NT2/D1 (cell line): ENCODE data around the gene ASB8.
"Not testable (repeated sequence)": the region's sequence is repeated elsewhere in the genome, so short reads cannot be mapped to it uniquely, and the experiment has no call there.

Experiments
- SUZ12 ChIP-seq: IDR thresholded peaks from 2 replicates; pipeline ENCODE4 v1.6.1; 2011; ENCODE audit not compliant: insufficient read length, insufficient read depth; ENCODE audit errors: extremely low read depth
- YY1 ChIP-seq: IDR thresholded peaks from 2 replicates; pipeline ENCODE4 v1.6.1; 2011; ENCODE audit not compliant: insufficient read length, insufficient read depth
- ZNF274 ChIP-seq: IDR thresholded peaks from 2 replicates; pipeline ENCODE4 v1.6.1; 2011; ENCODE audit warnings: mild to moderate bottlenecking, low read depth, low read length

DNA sequence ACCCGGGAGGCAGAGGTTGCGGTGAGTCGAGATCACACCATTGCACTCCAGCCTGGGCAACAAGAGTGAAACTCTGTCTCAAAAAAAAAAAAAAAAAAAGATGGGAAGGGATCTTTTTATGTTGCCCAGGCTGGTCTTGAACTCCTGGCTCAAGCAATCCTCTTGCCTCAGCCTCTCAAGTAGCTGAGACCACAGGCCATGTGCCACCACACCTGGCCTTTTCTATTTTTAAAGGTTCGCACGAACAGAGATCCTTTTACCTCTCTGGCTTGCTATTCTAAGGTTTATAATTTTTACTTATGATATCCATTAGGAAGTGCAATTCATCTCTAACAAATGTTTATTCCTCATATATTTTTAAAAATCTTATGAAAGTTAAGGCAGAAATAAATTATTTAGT is 31.8 kb downstream of the ASB8 start:
- TF ChIP-seq YY1, SUZ12, ZNF274: not testable (repeated sequence)
